Measurements from ENCODE around the gene GLA.
A peak's percentile ranks its signal among the peaks of the same experiment; 100 is the strongest.

The GLA gene

DNA sequence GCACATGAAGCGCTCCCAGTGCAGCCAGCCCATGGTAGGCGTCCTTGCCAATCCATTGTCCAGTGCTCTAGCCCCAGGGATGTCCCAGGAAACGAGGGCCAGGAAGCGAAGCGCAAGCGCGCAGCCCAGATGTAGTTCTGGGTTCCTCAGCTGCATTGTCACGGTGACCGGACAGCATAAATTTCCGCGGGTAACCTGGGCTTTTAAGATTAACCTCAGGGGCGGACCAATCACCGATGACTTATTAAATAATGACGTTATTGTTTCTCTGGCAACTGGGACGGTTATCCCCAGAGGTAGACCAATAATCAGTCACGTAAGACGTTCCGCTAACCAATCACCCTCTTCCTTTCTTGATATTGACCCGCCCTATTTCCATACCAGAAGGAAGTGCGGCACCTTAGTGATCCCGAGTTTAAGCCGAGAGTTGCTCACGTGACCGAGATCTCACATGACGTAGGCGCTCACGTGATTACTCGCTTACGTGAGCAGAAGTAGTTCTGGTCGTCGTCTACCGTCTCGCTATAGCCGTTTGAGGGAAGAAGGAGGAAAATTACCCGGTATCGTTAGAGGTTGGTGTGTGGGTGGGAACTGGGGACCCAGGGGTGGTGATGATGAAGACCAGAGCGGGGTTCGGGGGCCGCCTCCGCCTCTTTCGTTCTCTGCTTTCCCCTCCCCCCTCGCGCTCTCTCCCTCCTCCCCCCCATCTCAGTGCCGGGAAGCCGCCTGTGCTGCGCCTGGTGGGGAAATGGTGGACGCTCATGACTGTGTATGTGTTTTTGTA, at the start of gene GLA, which contains the start of gene HNRNPH2:
Gene GLA (minus strand): TSS at position 178 of the 784 bp plus-strand sequence. CDS start 22 bp downstream, at position 156.
Gene HNRNPH2 (plus strand): TSS at position 475 of the 784 bp plus-strand sequence. CDS start 3,767 bp downstream, outside the sequence.
- DNase-seq (ENCODE audit: low spot score) = peak; percentile 97

DNA sequence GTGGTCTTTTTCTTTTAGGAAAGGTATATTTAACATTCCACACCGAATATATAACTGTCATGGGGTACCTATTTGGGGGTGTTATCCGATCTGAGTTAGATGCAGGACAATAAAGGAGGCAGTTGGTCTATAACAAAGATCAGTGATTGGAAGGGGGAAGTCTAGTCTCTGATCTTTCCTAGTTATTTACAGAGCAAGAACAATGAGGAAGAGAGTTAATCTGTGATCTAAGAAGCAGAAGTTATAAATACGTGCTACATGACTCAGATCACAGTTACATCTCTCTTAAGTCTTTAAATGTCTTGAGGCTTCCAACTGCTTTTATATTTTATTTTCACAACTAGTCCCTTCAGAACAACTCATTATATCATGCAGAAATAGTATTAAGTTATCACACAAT, 44.3 kb upstream of the GLA start:
- no peak for DNase-seq (ENCODE audit: low spot score)

DNA sequence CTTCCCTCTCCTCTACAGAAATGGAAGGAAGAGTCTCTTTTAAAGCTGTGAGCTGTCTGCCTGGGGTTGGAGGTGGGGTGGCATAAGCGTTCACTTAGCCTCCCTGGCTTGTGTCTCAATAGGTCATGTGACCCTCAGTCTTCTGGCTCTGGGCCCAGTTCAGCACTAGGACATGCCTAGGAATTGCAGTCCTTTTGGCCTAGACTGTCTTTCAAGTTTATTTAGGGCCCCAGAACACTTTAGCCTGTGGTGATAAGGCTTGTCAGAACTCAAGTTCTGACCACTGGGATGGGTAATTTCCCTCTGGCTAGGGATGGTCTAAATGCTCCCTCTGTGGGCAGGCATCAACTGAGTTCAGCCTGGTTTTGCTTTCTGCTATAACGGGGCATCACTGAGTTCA, 43.2 kb upstream of the GLA start:
- no peak for DNase-seq (ENCODE audit: low spot score)

DNA sequence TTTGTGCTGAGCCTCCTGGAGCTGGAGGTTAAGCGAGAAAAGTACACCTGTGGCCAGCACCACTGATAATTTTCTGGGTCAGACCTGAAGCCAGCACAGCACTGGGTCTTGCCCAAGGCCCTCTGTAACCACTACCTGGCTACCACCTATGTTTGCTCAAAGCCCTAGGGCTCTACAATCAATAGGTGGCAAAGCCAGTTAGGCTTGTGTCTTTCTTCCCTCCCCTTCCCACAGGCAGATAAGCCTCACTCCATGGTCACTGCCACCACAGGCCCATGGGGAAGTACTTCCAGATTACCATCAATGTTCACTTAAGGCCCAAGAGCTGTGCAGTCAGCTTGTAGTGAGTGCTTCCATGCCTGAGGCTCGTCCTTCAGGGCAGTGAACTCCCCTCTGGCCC, 42.4 kb upstream of the GLA start:
- no peak for DNase-seq (ENCODE audit: low spot score)

DNA sequence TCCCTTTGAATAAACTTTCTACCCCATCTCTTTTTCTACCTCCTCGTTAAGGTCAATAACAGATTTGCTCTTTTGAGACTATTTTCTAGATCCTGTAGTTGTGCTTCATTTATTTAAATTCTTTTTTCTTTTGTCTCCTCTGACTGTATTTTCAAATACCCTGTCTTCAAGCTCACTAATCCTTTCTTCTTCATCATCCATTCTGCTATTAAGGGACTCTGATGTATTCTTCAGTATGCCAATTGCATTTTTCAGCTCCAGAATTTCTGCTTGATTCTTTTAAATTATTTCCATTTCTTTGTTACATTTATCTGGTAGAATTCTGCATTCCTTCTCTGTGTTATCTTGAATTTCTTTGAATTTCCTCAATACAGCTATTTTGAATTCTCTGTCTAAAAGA, 41.6 kb upstream of the GLA start:
- no peak for DNase-seq (ENCODE audit: low spot score)

DNA sequence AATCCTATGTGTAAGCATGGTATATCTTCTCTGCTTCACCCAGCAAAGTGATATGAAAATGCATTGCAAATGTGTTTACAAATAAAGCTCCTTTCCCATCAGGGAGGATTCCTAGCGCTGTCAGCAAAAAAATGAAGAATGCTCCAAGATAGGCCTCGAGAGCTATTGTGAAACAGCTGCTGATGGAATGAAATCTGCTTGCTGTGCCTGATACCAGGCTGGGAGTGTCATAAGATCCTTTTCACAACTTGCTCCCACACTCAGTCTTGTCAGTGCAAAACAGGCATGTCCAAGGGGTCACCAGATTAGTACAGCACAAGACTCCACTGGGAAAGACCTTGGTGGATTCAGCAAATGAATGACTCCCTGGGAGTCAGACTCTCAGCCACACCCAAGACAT, 34.4 kb upstream of the GLA start:
- no peak for DNase-seq (ENCODE audit: low spot score)

DNA sequence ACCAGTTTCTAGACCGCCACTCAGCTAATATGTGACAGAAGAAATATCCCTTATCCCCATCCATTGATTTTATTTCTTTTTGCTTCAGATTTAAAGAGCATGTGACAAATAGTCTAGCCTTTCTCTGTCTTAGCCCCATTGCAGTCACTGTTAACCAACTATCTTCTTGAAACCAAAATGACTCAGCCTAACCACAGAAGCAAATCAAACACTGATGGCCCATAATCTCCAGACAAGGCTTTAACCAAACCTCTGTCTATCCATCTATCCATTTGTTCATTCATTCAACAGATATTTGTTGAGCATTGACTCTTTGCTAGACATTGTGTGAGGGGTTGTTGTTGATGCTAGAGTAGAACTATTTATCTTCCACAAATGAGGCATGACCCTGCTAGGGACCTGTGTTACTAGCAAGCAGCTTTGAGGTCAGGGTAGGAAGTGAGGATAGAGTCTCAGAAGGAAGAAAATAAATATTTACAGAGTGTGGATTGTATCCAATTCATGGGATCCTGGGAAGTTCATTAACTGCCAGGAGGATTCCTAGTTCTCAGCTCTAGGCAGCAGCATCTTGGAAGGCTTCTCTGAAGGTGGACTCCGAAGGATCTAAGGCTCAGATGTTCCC, 22.8 kb upstream of the GLA start:
- DNase-seq (ENCODE audit: low spot score) = no peak

DNA sequence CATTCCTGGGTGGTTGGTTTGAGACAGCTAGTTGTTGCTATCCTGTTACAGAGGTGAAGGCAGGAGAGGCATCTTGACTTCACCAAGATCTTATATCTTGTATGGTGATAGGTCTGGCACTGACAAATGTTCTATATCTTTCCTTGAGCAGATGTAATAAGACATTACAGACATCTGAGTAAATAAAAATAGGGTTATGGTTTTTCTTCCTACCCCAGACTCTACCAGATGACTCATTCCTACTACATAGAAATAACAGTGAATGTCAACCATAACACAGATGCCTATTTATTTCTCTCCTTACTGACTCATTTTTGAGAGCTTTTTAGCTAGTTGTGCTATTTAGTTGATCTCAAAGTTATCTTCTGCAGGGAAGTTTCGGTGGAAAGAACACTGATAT, 22.2 kb upstream of the GLA start:
- DNase-seq (ENCODE audit: low spot score) = no peak

DNA sequence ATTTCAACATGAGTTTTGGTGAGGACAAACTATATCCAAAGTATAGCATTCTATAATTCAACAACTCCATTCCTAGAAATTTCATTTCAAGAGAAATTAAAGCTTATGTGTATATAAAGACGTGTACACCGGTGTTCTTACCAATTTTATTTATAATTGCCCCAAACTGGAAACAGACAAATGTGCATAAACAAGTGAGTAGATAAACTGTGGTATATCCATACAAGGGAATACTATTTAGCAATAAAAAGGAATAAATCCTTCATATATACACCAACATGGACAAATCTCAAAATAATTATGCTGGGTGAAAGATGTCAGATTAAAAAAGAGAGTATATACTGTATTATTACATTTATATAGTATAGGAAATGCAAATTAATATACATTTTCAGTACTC, 20.2 kb upstream of the GLA start:
- DNase-seq (ENCODE audit: low spot score) = no peak

DNA sequence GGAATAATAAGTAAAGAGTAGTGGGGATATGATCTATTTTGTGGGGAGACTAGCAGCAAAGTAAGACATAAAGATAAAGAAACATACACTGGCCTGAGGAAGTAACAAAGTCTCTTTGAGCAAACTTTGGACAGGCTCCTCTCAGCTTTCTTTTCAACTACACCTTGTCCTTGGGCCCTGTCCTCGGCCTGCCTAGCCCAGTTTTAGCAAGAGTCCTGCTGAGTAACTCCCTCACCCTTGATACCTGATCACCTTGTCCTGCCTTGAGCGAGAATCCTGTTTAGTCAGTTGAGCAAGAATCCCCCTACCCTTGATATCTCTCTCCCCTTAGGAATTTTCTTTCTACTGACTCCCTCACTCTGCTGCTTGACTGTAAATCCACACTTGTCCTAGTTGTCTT, 11.8 kb upstream of the GLA start:
- no peak for DNase-seq (ENCODE audit: low spot score)

DNA sequence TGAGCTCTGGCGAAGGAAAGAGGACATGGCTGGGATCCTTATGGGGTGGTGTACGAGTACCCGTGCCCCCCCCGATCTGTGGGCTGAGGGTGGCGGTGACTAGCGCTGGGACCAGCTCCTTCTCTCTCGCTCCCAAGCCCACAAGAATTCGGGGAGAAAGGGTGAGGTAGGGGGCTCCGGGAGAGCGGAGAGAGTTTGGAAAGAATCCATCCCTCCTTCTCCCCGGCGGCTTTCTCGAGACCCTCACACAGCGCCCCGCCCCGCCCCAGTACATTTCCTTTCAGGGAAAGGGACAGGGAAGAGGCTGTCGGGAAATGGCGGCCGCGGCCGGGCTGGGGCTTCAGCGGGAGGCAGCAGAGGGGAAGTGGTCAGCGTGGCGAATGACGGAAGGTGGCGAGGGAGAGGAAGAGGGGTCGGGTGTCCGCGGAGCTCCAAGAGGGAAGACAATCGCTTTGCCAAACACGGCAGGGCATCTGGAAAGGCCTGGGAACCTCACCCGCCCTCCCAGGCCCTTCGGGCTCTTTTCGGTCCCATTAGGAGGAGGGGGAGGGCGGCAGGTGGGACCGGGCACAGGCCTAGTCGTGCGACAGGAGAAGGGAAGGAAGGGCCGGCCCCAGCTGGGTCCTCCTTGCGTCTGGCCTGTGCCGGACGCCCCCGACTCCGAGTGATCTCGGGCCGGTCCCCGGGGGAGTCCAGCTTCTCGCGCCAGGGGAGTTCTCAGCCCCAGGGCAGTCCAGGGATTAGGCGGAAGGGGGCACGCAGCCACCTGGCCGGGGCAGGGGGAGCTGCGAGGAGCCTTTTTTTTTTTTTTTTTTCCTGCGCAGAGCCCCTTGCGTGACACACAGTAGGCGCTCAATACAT, 10.5 kb upstream of the GLA start:
- peak; percentile 31 for DNase-seq (ENCODE audit: low spot score)

DNA sequence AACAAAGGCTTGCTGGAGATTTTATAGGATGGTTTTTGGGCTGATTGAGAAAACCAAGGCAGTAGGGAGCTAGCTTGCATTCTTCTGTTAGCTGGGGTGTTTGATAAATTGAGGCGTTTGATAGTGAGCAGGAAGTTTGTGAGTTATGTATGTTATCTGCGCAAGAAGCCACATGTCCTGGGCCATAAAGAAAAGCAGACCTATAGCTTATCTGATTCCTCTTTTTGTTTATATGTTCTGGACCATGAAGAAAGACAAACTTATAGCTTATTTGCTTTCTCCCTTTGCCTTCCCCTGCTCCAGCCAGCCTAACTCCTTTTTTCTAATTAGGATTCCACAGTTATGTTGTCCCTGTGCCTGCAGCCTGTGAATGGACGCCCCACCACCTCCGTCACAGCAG, 9.5 kb upstream of the GLA start:
- DNase-seq (ENCODE audit: low spot score) = peak; percentile 14

DNA sequence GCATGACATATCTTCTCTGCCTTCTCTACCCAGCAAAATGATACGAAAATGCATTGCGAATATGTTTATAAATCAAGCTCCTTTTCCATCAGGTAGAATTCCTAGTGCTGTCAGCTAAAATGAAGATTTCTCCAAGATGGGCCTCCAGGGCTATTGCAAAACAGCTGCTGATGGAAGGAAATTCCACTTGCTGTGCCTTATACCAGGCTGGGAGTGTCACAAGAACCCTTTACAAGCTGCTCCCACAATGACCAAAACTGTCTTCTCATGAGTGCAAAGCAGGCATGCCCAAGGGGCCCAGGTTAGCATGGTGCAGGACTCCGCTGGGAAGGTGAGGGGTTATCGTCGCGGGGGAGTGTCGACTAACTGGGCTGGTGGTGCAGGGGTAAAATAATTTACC, 9.0 kb upstream of the GLA start:
- DNase-seq (ENCODE audit: low spot score) = no peak

DNA sequence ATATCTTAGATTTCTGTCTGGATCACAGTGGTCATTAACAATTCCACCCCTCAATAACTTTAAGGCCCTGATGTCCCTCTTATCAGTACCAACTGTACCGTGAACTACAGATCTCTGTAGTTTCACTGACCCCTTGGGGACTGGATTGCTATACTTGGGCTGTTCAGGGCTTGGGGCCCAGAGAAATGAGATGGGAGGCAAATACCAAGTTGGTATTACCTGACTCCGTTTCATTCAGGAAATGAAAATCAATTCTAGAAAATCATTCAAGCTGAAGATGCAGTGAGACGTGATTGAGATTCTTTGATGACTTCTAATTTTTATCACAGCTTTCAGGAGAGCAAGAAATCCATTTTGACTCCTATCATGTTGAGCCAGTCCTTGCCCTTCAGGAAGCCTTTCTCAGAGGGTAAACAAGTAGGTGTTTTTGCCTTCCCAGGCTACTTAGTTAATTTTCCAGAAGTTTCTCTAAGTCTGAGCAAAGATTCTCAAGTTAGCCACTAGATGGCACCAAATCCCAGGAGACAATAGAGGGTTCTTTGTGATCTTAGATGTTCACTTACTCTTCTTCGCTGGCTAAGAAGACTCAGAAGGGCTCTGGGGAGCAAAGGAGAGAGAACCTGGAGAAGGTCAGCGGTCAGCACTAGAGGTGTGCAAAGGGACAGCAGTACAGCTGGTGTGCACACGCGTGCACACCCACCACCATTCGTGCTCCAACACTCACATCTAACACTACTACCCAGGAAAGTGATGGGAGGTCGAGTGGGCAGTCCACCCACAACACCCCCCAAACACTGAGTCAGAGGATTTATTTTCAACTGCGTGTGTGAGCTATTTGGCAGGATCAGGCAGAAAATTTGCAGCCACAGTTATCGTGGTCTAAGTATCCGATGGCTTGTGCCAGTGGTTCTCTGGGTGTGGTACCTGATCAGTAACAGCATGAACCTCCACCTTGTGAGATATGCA, 7.7 kb upstream of the GLA start:
- DNase-seq (ENCODE audit: low spot score) = peak; percentile 91

DNA sequence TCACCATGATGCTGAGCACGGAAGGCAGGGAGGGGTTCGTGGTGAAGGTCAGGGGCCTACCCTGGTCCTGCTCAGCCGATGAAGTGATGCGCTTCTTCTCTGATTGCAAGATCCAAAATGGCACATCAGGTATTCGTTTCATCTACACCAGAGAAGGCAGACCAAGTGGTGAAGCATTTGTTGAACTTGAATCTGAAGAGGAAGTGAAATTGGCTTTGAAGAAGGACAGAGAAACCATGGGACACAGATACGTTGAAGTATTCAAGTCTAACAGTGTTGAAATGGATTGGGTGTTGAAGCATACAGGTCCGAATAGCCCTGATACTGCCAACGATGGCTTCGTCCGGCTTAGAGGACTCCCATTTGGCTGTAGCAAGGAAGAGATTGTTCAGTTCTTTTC, 4.3 kb upstream of the GLA start:
- no peak for DNase-seq (ENCODE audit: low spot score)

DNA sequence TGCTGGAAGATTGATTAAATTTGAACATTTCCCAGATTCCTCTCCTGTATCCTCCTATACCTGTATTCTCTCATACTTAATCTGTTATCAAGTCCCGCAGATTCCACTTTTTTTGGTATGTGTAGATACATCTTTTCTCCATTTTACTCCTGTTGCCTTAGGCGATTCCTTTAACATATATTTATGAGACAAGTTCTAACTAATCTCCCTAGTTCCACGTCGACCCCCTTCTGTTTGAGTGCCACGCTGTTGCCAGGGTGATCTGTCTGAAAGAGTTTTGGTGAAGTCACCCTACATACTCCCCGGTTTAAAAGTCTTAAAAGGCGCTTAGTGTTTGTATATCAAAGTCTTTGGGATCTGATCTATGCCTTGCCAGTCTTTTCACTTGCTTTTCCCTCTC, 2.7 kb upstream of the GLA start:
- DNase-seq (ENCODE audit: low spot score) = peak; percentile 19

DNA sequence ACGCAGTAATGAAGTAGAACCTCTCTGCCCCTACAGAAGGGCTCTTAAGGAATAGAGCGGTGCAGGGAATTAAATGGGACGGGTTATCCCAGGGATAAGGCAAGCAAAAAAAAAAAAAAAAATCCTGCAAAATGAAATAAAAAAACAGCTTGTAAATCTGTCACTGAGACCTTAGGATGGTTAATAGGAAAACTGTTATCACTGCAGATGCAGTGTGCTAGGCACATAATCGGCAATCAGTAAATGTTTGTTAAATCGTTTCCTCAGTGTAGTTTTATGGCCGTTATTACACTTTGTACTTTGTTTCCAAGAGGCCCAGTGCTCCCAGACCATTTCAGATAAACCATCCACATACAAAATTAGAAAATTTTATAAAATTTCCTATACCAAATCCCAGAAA, 1.3 kb upstream of the GLA start:
- DNase-seq (ENCODE audit: low spot score) = peak; percentile 54

DNA sequence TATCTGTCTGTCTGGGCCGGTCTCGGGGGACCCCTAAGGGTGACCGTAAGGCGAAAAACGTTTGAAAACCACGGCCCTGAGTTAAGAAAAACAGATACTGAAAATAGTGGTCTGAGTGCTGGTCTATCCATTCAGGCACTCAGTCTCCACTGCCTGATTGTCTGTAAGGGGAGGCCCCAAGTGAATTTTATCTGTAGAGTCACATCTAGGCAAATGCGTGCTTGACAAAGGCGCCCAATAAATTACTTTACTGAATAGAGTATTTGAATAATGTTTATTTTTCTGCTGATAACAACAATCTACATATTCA, 762 bp upstream of the GLA start:
- DNase-seq (ENCODE audit: low spot score) = no peak

DNA sequence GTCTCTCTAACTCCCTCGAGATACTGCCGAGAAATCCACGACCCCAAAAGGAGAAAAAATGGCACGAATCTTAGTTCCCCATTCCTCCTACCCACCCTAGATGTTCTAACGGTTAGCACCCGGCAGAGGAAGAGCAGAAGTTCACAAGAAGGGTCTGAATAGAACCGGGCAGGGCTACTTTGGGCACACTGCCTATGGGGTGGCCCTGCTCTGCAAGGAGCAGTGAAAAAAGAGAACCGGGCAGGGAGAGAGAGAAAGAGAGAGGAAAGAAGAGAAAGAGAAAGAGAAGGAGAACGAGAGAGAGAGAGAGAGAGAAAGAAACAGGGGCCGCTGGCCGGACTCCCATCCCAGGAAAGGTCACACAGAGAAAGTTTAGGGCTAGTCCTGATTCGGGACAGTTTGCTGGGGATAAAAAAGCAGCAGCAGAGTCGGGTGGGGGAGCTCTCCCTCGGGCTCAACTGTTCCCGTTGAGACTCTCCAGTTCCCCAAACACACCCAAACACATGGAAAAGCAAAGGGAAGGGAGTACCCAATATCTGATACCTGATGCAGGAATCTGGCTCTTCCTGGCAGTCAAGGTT, 468 bp downstream of the GLA start:
- peak; percentile 47 for DNase-seq (ENCODE audit: low spot score)

DNA sequence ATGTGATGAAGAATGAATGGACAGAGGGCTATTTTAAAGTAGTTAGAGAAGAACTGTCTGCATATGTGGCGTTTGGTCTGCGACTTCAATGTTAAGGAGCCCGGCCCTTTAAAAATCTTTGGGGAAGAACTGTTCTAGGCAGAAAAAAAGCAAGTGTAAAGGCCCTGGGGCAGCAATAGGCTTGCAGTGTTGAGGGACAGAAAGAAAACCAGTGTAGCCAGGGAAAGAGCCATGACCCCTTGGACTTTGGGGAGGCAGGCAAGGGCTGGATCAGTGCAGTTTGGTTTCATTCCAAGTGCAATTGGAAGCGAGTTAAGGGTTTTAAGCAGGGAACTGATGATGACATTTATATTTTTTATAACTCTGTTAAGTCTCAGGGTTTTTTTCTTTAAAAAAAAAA, 7.9 kb downstream of the GLA start:
- DNase-seq (ENCODE audit: low spot score) = no peak

DNA sequence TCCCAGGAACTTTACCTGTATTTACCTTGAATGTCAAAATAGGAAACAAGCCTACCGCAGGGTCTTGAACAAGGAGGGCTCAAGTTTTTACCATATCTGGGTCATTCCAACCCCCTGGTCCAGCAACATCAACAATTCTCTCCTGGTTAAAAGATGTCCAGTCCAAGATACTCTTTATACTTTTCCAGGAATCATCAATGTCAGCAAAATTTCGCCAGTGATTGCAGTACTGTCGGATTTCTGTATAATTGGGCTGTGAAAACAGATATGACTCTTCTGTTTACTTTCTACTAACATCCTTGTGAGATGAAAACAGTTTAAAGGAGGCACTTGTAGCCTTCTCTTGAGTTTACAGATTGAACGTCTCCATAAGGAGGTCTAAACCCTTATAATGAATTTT, 9.0 kb downstream of the GLA start:
- DNase-seq (ENCODE audit: low spot score) = no peak
